Inflammatory macrophage treated with lipopolysaccharide for 1 hour (primary cell): ENCODE data around the gene CHRM1.
"Not testable (repeated sequence)": the region's sequence is repeated elsewhere in the genome, so short reads cannot be mapped to it uniquely, and the experiment has no call there.

Experiments
- DNase-seq, 2 donors: peaks; one replicate each; pipeline ENCODE4 v3.0.0-alpha.2; 2020 to 2022

The CHRM1 gene, protein sequence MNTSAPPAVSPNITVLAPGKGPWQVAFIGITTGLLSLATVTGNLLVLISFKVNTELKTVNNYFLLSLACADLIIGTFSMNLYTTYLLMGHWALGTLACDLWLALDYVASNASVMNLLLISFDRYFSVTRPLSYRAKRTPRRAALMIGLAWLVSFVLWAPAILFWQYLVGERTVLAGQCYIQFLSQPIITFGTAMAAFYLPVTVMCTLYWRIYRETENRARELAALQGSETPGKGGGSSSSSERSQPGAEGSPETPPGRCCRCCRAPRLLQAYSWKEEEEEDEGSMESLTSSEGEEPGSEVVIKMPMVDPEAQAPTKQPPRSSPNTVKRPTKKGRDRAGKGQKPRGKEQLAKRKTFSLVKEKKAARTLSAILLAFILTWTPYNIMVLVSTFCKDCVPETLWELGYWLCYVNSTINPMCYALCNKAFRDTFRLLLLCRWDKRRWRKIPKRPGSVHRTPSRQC

DNA sequence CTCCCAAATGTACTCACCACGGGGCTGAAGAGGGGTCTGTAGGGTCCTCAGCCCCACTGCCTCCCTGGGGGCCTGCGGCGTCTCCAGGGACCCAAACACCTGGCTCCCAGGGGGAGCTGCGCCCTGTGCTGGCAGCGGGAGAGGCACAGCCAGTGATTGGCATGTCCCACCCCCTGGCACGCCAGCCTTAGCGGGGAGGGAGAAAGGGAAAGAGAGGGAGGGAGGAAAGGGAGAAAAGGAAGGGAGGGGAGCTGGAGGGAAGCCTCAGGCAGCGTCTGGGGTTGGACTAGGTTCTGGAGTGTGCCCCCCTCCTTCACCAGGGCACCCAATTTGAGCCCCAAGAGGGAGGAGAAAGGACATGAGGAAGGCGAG is at the start of gene CHRM1:
TSS of gene CHRM1 (minus strand) at position 163 of the 372 bp plus-strand sequence. CDS start 10,263 bp downstream, outside the sequence.
- no peak for DNase-seq

DNA sequence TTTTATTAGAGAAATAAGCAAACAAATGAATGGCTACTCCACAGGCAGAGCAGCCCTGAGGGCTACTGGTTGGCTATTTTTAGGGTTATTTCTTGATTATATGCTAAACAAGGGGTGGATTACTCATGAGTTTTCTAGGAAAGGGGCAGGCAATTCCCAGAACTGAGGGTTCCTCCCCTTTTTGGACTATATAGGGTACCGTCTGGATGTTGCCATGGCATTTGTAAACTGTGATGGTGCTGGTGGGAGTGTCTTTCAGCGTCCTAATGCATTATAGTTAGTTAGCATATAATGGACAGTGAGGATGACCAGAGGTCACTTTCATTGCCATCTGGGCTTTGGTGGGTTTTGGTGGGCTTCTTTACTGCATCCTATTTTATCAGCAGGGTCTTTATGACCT is 44.4 kb upstream of the CHRM1 start:
- no peak for DNase-seq

DNA sequence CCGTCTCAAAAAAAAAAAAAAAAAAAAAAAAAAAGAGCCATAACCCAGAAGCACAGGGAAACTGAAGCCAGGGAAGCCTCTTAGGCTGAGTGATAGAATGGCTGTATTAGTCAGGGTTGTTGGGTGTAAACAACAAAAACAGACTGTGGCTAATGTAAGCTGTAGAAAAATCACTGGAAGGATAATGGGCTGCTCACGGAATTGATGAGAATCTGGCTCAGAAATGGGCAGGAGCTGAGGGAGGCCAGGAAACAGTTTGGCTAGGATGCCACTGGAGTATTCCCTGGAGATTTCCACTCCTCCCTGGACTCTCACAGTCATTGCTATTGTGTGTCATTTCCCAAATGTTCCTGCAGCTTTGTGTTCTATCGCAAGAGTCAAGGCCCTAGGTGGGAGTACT is 41.2 kb upstream of the CHRM1 start:
- no peak for DNase-seq

DNA sequence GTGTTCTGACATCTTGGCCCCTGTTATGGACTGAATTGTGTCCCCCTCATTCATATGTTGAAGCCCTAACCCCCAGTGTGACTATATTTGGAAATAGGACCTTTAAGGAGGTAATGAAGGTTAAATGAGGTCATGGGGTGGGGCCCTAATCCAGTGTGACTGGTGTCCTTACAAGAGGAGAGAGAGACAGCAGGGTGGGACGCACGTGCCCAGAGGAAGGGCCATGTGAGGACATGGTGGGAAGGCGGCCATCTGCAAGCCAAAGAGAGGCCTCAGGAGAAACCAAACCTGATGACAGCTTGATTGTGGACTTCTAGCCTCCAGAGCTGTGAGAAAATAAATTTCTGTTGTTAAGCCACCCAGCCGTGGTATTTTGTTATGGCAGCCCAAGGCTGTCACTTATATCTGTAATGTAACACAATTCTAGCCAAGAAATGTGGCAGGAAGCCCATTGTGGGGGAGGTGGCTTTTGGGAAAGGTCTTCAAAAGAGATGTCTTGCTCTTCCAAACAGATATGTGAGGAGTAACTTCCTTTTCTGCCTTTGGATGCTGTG is 39.9 kb upstream of the CHRM1 start:
- DNase-seq, result no peak

DNA sequence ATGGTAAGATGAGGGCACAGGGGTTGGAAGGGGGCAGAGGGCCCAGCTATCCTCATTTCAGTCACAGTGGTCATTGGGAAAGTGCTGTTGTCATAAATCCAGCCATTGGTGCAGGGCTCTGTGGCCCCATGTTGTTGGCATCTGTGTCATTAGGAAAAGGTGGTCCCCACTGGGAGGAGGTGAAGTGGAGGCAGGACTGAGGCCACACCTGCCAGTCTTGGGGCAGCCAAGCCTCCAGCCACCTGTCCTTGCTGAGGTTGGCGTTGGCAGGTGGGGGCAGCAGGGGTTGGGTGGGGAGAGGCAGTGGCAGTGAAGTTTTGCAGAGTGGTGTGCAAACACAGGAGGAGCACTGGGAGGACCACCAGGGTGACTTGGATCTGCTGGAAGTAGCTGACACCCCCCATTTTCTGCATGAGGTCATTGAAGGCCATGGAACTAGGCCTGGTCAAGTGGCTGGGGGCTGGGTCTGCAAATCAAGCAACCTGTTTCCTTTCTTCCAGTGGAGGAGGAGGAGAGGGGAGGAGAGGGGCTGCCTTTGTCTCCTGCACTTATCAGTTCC is 38.3 kb upstream of the CHRM1 start:
- no peak for DNase-seq

DNA sequence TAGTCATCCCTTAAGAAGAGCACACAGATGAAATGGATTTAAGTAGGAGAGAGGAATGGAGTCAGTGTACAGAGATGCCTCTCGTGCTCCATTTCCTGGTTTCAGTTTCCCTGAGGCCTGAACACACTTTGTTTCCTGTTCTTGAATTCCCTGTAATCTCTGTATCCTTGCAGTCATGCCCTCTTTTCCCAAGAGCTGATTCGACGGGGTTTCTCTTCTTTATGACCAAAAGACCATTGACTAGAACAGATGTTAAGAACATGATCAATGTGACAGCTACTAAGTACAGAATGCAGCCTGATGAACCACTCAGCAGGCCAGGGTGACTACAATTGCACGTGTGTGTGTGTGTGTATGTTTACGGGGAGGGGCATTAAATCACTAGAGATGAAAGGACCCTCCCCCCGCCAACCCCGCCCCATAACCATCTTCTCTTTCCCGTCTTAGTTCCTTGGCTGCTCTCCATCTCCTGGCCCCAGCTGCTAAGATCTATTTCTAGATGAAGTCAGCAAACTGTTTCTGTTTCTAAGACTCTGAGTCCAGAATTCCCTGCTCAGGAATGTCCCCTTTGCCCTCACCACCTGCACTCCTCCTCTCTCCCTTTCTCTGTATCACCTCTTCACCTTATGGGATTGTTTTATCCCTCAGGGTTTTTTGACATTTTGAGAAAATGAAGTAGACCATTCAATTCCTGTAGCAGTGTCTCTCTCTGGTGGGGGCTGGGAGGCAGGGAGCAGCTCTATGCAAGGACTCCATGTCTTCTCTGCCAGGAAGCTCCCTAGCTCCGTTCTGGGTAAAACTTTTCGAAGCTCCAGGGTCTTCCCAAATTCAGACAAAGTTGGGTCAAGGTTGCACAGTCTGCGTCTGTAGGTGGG is 37.6 kb upstream of the CHRM1 start:
- DNase-seq, result no peak

DNA sequence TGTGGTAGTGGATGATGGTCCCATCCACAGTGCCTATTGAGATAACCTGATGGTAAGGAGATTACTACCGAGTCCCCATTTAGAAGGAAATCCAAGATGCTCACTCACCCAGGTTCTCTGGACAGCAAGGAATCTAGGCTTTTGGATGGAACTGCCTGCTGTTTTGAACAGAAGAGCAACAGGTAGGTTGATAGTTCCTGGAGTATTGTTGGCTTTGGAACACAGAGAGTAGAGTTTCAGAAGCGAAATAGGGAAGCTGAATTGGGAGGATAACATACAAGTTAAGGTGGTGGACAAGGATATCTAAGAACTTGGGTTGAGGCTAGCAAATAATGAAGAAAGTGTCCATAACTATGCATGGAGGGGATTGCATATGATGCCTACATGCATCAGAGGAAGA is 36.0 kb upstream of the CHRM1 start:
- no peak for DNase-seq

DNA sequence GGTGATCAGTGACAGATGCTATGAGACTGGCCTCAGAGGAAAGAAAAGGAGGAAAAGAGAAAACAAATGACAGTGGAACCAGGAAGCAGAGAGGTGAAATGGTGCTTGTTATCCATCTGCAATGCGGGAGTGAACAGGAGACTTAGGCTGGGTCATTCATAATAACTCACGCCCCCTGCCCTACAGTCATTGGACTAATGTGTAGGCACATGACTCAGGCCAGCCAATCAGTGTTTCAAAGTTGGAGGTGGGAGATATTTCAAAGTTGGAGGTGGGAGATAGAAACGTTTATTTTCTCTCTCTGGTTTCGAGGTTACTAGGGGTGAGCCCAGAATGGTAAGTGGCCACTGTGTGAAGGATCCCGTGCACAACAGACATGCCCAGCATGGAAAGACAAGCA is 33.3 kb upstream of the CHRM1 start:
- no peak for DNase-seq

DNA sequence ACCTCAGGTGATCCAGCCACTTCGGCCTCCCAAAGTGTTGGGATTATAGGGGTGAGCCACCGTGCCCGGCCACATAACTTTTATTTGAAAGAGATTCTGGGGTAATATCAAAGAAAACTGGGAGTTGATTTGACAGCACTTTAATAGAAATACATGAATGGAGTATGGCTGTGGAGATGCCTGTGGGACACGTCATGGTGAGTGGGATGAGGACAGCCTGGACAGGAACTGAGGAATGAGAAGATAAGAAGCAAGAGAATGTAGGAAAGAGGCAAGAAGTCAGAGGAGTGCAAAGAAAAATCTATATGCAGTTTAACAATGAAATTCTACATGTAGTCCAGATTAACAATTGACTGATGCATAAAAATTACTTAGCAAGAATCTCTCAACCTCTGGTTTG is 32.6 kb upstream of the CHRM1 start:
- DNase-seq, result no peak

DNA sequence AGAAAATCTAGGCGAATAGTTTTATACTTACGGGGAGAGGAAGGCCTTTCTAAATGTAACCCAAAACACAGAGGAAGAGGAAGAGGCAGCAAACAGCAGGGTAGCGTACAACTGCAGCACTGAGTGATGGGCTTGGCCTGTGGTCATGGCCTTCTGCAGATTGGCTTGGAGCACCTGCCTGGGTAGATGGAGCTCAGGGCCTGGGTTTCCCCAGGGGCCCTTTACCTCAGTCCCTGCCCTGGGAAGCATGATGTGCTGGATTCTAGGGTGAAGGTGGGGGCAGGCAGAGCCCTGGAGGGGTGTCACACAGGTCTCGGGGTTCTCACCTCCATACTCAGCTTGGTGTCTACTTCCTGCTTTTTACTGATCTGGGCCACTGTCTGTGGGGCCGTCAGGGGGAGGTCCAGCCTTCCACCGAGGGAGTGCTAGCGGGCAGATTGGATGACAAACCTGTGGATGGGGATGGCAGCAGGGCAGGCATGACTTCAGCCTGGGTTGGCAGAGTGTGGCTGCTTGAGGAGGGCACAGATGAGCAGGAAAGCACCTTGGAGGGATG is 27.7 kb upstream of the CHRM1 start:
- no peak for DNase-seq

DNA sequence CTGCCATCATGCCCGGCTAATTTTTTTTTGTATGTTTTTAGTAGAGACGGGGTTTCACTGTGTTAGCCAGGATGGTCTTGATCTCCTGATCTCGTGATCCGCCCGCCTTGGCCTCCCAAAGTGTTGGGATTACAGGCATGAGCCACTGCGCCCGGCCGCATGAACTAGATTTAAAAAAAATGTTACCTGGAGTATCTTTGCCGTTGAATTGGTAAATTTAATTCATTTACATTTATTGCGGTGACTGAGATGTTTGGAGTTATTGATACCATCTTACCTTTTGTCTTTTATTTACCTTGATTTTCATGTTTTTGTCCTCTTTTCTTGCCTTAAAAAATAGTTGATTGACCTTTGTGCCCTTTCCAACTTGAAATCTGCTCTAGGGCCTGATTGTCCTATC is 24.4 kb upstream of the CHRM1 start:
- DNase-seq, result not testable (repeated sequence)

DNA sequence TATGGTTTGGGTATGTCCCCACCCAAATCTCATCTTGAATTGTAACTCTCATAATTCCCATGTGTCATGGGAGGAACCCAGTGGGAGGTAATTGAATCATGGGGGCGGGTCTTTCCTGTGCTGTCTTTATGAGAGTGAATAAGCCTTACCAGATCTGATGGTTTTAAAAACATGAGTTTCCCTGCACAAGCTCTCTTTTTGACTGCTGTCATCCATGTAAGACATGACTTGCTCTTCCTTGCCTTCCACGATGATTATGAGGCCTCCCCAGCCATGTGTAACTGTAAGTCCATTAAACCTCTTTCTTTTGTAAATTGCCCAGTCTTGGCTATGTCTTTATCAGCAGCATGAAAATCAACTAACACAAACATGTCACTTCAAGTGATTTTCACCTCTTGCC is 16.4 kb upstream of the CHRM1 start:
- DNase-seq, result peak in 1 of 2 donors; percentile 20

DNA sequence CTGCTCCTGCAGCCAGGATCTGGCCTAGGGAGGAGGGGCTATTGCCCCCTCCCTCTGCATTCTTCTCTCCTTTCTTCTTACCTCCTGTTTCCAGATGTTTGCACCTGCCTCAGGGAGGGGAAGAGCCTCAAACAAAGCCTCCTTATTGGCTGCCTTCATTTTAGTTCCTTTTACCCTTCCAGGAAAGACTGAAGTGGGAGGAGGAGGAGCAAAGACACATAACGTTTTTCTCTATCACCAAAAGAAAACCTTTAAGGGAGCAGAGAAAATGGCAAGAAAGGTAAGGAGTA is 13.3 kb upstream of the CHRM1 start:
- no peak for DNase-seq

DNA sequence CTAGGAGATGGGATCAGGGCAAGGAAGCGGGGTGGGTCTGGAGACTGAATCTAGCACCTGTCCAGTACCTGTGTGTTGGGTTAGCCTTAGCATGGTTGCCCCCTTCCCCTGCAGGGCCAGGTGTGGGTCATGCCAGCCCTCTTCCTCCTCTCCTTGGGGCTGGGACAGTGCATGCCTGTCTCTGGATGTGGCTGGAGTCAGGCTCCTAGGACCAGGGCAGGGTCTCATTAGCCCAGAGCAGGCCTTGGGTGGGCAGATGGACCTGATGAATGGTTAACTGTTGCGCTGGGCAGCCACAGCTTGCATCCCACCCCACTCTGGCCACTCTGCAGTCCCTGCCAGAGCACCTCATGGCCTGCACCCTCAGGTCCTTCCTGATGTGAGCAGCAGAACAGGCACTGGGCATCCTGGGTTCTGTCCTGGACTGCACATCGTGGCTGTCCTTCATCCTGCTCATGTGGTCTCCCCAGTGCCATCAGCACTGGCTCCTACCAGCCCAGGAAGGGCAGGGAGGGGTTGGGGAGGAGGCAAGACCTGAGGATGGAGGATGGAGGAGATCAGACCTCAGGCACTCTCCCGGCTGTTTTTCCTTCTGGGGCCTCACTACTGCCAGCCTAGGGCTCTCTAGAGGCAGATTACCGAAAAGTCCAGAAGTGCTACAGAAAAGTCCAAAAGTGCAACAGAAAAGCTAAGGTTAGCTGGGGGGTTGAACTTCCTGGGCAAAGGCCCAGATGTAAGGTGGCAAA is 12.8 kb upstream of the CHRM1 start:
- DNase-seq, result no peak

DNA sequence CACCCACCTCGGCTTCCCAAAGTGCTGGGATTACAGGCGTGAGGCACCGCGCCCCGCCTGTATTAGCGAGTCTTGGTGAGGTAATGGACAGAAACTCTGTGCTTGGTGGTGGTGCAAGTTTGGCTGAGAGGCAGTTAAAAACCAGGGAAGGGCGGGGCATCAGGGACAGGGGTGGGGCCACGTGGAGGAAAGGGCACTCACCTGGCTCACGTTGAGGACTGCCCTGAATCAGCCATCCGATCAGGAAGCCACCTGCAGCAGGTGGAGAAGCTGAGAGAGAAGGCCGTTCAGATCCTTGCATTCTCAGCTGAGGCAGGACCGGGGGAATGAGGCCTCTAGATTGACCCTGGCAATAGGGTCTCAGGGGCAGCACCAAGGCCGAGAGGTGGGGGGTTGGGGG is 12.1 kb upstream of the CHRM1 start:
- DNase-seq, result no peak

DNA sequence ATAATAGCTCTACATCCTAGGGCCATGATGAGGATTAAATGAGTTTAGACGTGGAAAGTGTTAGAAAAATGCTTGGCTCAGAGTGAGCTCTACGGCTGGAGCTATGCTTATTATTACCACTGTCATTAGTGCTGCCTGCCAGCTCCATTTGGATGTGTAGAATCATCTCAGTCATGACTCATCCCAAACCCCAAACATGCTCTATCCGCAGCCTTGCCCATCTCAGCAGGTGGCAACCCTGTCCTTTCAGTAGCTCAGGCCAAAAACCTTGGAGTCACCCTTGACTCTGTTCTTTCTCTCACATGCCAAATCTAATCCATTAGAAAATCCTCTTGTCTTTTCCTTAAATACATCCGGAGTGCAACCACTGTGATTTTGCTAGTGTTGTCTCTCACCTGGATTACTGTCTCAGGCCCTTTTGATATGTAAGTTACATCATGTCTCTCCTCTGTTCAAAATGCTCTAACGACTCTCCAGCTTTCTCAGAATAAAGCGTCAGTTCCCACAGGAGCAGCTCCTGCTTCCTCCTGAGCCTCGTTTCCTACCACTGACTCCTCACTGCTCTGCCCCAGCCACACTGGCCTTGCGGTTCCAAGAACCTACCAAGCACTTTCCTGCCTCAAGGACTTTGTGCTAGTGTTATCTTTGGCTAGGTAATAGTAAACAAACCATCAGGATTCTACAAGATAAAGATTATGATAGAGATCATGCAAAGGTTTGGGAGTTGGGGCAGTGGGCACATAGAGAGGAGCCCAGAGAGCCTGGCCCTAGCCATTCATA is 10.5 kb upstream of the CHRM1 start:
- DNase-seq, result no peak

DNA sequence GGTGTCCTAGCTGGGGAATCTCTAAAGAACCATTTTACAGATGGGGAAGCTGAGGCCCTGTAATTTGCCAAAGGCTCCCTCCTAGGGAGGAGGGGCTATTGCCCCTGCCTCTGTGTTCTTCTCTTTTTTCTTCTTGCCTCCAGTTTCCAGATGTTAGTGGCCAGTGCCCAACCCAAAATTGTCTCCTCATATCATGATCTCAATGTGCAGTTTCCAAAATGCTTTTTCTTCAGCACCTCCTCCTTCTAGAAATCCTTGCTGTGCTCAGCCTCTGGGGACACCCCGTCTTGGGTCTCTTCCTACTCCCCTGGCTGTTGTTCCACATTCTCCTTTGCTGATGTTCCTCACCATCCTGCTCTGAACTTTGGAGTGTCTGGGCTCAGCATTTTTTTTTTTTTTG is 9.5 kb upstream of the CHRM1 start:
- DNase-seq, result no peak

DNA sequence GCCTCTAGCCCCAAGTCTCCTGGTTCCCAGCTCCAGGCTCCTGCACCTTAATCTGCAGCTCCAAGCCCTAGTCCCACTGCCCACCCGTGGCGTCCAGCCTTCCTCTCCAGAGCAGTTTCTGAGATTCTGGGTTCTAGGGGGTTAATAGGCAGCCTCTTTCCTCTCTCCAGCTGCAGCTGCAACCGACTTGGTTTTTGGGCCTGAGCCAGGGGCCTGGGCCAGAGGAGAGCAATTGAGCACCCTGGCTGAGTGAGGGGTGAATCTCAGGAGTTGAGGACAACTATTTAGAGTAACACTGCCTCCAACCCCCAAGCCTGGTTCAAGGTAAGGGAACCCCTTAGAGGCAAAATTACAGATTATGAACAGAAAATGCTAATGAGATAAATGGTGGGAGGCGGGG is 9.0 kb upstream of the CHRM1 start:
- DNase-seq, result no peak

DNA sequence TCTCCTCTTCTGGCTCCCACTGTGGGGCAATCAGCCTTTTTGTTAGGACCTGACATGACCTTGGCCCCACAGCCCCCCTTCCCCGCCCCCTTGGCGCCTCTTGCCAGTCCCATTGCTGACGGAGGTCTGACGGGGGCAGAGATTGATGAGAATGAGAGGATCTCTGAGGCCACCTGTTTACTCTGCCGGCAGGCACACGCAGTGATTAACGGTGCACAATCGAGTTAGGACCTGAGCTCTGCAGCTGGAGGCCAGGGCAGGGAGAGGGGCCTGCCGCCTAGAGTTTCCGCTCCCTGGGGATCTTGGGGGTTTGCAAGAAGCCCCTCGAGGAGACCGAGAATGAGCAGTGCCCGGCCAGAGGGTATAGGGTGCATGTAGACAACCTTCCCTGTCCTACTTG is 6.8 kb upstream of the CHRM1 start:
- DNase-seq, result no peak

DNA sequence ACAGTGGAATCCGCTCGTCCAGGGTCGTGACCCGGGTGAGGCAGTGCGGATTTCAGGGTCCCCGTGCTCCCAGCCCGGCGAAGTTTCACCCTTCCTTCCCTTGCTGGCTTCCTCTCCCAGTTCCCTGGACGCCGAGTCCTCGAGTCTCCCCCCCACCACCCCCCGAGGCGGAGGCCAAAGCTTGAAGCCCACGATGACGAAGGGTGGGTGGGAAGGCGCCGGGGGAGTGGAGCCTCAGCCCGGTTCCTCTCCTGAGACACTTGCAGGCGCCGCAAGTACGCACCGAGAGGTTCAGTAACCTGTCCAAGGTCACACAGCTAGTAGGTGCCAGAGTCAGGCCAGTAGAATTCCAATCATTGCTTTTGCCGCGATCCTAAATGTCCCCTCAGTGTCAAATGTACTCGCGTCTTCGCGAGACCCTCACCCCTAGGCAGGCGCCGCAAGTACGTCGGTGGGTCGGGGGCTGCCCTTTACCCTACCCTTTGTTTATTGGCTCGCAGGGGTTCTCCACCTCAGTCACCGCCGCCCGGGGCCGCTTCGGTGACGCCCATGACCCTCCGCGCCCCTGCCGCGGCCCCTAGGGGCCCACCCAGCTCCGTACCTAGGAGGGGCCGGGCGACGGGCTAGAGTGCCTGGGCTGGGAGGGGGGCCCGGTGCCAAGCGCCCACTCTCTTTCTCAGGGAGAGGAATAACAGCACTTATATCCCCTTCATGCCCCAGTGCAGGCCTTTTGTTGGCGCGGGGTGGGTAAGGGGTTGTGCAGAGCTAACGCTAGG is 5.7 kb upstream of the CHRM1 start:
- DNase-seq, result no peak
